Muscle of back (tissue), 13 donors: ENCODE data around the gene RAB32. TPM values are rescaled to one million over a fixed set of nuclear protein-coding genes. Genes with fewer than 3 reads are reported as not detected.
"Not testable (repeated sequence)": the region's sequence is repeated elsewhere in the genome, so short reads cannot be mapped to it uniquely, and the experiment has no call there.

Experiments
- DNase-seq, 3 donors: peaks; one replicate each; pipeline versions ENCODE4 v3.0.0 to v3.0.0-alpha.2; 2013
- long read RNA-seq, 9 donors: transcript quantifications; one replicate each; lab custom pipeline, GENCODE V29; 2026
- polyA plus RNA-seq, 10 donors: library from polyadenylated mRNA; unstranded; fragments of 120-200 nt; gene quantifications; one replicate each; pipeline ENCODE4 v1.2.1, GENCODE V29; 2013; ENCODE audit not compliant: insufficient read length in 10 of 10

The RAB32 gene
- 10 to 100 TPM; 14.7 to 29.3 (median 18.1) TPM for polyA plus RNA-seq
- long read RNA-seq, donor 1, transcript RAB32-201 (3 exons, 1,217 nt): major isoform, 14 of 25 reads
- long read RNA-seq, donor 1, partial matches to known transcripts: 11 of 25 reads
- long read RNA-seq, donor 1, other reads (novel, unspliced or antisense): 0 of 25 reads
- long read RNA-seq, donor 2, transcript RAB32-201 (3 exons, 1,217 nt): major isoform, 7 of 7 reads
- long read RNA-seq, donor 2, partial matches to known transcripts: 0 of 7 reads
- long read RNA-seq, donor 2, other reads (novel, unspliced or antisense): 0 of 7 reads
- long read RNA-seq, donor 3: 0 reads
- long read RNA-seq, donor 4, transcript RAB32-201 (3 exons, 1,217 nt): major isoform, 12 of 12 reads
- long read RNA-seq, donor 4, partial matches to known transcripts: 0 of 12 reads
- long read RNA-seq, donor 4, other reads (novel, unspliced or antisense): 0 of 12 reads
- long read RNA-seq, donor 5, transcript RAB32-201 (3 exons, 1,217 nt): major isoform, 22 of 33 reads
- long read RNA-seq, donor 5, partial matches to known transcripts: 11 of 33 reads
- long read RNA-seq, donor 5, other reads (novel, unspliced or antisense): 0 of 33 reads
- long read RNA-seq, donor 6, transcript RAB32-201 (3 exons, 1,217 nt): major isoform, 10 of 17 reads
- long read RNA-seq, donor 6, partial matches to known transcripts: 7 of 17 reads
- long read RNA-seq, donor 6, other reads (novel, unspliced or antisense): 0 of 17 reads
- long read RNA-seq, donor 7, partial matches to known transcripts: 0 of 4 reads
- long read RNA-seq, donor 7, other reads (novel, unspliced or antisense): 0 of 4 reads
- long read RNA-seq, donor 8, transcript RAB32-201 (3 exons, 1,217 nt): major isoform, 16 of 16 reads
- long read RNA-seq, donor 8, partial matches to known transcripts: 0 of 16 reads
- long read RNA-seq, donor 8, other reads (novel, unspliced or antisense): 0 of 16 reads
- long read RNA-seq, donor 9, partial matches to known transcripts: 0 of 1 reads
- long read RNA-seq, donor 9, other reads (novel, unspliced or antisense): 0 of 1 reads

DNA sequence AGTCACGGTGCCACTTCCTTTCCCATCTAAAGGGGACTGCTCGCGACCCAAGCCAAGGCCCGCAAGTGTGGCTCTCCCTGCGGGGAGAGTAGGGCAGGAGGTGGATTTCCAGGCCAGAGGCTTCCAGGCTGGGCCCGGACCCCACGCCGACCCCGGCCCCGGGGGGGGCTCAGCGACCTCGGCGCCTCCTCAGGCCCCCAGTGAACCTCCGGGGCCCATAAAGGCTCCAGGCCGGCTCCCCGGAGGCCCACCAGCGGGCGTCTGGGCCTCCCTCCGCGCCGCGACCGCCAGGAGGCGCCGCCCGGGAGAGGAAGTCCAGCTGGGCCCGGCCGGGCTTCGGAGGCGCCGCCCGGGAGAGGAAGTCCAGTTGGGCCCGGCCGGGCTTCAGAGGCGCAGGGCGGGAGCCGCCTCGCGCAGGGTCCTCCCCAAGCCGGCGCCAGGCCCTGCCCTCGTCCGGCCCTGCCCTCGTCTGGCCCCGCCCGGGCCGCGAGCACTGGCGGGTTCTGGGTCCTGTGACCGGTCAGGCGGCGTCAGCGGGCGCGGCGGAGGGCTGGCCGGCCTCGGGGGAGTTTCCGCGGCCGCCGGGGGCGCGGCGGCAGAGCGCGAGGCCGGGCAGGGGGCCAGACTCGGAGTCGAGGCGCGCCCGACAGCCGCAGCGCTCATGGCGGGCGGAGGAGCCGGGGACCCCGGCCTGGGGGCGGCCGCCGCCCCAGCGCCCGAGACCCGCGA, at the start of gene RAB32:
Gene RAB32 (plus strand): TSS at position 623 of the 729 bp plus-strand sequence. CDS start 39 bp downstream, at position 662.
- DNase-seq: peak; percentile 87 to 94 (median 89)

GRCh38 chr6:146498309-146498708, 45.3 kb upstream of the RAB32 start:
- no peak for DNase-seq

- DNase-seq: no peak
Observed at GRCh38 chr6:146503096-146503495, 40.5 kb upstream of the RAB32 start.

DNA sequence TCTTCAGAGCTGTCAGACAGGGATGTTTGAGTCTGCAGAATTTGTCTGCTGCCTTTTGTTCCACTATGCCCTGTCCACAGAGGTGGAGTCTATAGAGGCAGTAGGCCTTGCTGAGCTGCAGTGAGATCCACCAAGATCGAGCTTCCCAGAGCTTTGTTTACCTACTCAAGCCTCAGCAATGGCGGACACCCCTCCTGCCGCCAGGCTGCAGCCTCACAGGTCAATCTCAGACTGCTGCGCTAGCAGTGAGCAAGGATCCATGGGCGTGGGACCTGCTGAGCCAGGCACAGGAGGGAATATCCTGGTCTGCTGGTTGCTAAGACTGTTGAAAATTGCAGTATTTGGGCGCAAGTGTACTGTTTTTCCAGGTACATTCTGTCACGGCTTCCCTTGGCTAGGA, 28.4 kb upstream of the RAB32 start:
- no peak for DNase-seq

DNA sequence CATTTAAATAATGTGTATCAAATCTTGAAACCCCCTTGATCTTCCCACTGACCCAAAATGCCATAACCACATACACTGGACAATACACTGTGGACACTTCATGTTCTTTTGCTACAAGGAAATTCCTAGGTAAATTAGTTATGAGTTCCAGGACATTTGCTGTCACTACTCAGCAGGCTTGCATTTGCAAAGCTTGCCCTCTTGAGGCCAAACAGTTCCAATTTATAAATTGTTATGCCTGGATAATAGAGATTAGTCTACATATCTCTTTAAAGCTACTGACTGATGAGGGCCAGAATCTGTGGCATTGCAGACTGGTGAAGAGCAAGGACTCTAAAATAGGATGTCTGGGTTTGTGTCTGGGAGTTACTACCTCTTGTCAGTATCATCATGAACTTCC, 17.4 kb upstream of the RAB32 start:
- no peak for DNase-seq

DNA sequence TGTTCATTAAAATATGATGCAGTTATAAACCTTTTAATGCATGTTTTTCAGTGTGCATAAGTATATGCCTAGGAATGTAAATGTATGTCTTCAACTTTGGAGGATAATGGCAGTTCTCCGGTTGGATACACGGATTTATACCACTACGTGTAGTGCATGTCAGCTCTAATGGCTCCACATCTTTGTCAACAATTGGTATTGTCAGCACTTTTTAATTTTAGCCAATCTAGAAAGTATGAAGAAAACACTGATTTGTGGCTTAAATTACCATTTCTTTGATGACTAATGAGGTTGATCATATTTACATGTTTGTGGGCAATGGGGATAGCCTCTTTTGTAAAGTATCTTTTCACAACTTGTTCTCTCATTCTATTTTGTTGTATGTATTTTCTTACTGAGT, 10.9 kb upstream of the RAB32 start:
- DNase-seq: no peak

GRCh38 chr6:146542881-146543210, 787 bp upstream of the RAB32 start:
- DNase-seq: no peak

DNA sequence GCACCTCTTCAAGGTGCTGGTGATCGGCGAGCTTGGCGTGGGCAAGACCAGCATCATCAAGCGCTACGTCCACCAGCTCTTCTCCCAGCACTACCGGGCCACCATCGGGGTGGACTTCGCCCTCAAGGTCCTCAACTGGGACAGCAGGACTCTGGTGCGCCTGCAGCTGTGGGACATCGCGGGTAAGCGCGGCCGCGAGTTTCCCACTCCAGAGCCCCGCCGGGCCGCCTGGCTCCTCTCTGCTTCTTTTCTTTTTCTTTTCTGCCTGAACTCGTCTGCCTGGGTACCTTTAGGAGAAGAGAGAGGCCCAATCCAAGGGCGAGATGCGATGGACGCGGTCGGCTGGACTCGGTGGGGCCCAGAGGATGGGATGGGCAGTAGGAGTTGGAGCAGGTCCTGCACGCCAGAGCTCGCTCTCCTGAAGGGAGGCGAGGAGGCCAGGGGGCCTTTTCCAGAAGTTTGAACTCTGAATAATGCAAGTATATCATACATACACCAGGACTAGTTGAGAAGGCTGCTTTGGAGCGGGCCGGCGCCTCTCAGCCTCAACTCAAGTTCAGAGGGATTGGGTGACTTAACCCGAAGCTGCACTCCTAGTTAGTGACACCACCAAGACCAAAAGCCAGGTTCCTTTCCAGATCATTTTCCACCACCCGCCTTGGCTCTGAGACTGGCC, 445 bp downstream of the RAB32 start:
- peak; percentile 44 to 89 (median 64) for DNase-seq

- peak in 1 of 3 donors; percentile 48 for DNase-seq
Observed at GRCh38 chr6:146544616-146545182, 1.1 kb downstream of the RAB32 start.

- DNase-seq: peak in 2 of 3 donors; percentile 38 to 41
Observed at GRCh38 chr6:146545581-146545980, 1.9 kb downstream of the RAB32 start.

DNA sequence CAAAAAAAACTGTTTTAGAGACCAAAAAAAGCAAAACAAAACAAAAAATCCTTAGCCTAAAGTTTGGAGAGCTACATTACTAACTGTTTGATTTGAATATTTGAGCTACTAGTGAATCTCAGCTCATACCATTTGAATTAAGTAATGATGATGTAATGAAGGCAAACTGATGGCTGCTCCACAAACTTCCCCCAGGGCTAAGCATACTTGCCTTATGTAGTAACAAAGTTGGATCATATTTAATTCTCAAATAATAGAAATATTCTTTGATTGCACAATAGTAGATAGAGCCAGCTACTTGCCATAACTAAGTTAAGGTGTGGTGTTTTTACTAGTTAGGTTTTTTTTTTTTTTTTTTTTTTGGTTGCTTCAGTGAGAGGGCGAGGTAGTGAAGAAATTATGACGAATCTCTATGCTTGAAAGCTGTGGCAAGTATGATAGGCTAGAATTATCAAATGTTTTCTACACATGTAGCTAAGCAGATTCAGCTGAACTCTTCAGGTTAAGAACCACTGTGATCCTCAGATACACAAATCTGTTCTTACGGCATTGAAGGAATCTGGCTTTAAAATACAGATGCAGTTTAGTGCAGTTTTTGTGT, 2.9 kb downstream of the RAB32 start:
- peak; percentile 71 to 80 (median 80) for DNase-seq

DNA sequence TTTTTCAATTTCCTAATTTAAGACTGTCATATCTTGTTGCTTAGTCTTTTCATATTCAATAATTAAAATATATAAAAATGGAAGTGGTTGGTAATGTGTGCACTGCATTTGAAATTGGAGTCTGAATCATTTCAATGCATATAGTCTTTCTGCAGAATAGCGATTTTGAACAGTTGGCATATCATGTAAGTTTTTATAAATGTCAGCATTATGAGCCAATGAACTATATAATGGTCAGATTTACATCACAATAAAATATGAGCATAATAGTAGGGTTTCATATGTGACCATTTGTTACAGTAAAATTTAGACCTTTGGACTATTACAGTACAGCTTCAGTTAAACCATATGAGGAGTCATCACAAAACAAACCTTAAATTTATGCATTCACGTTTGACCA, 4.3 kb downstream of the RAB32 start:
- no peak for DNase-seq

DNA sequence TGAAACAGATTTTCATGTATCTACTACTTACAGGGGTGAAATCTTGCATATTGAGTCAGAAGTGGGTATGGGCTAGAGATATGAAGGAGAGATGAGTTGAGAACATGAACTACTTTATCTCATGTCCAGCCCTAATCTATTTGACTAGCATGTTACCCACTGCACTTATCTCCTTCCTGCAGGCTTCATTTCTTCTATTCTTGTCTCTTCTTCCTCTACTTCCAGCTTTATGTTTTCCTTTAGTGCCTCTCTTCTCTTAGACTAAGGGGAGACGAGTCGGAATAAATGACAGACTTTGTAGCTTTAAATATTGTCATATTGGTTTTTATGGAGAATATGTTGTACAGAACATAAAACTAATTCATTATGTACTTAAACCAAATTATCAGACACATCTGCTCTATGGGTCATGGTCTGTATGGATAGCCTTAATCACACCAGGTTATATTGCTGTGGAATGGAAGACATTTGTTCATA, 5.3 kb downstream of the RAB32 start:
- DNase-seq: no peak

DNA sequence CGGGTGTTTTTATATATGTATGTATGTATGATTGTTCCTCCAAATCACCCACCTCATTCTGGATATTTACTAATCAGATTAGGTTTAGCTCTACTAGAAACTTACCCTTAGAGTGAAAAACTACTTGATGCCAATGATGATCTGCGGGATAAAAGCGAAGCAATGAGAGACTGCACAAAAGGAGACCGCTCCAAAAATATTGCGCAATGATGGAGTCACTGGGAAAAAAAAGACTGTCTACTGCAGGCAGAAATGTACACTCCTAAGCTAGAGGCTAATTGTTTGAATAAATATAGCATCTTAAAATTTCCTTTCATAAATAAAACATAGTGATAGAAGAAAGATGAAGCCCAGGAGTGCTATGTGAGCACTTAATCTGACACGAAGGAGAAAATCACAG, 7.3 kb downstream of the RAB32 start:
- DNase-seq: peak in 1 of 3 donors; percentile 19

- DNase-seq: no peak
Observed at GRCh38 chr6:146551545-146551944, 7.9 kb downstream of the RAB32 start.

GRCh38 chr6:146553377-146554135, 9.9 kb downstream of the RAB32 start:
- no peak for DNase-seq

DNA sequence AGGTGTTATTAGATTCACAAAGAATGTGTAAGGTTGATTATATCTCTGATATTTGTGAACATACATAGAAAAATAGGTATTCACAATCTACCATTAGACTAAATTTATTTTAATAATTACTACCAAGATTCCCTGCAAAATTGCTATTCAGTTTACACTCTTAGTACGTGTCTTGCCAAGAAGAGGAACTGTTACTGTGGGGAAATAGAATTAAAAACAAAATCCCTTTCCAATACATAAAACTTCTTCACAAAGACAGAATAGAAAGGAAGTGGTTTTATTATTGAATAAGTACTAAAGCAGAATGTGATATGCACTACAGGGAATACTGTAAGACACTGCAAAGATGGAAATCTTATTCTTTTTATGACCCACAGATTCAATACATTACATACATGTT, 17.0 kb downstream of the RAB32 start:
- DNase-seq: no peak

GRCh38 chr6:146566661-146567060, 23.0 kb downstream of the RAB32 start:
- DNase-seq: not testable (repeated sequence)

- not testable (repeated sequence) for DNase-seq
Observed at GRCh38 chr6:146568619-146569018, 25.0 kb downstream of the RAB32 start.
